Mesodermal cell (in vitro differentiated cells): Measurements from ENCODE around the gene PLA2G2D.

Experiments
- H3K27ac ChIP-seq: 2 replicates; pipeline ENCODE4 v1.7.0; 2013; ENCODE audit warnings: mild to moderate bottlenecking, low read depth, low read length, moderate library complexity; ENCODE audit not compliant: severe bottlenecking
- H3K36me3 ChIP-seq: 2 replicates; pipeline ENCODE4 v1.7.1; 2013; ENCODE audit warnings: mild to moderate bottlenecking, low read length, moderate library complexity; ENCODE audit not compliant: control insufficient read depth, insufficient read depth
- H3K4me1 ChIP-seq: one replicate; pipeline ENCODE4 v1.7.1; 2013; ENCODE audit warnings: mild to moderate bottlenecking, low read length; ENCODE audit not compliant: insufficient read depth, control insufficient read depth, poor library complexity, severe bottlenecking
- H3K4me3 ChIP-seq: 2 replicates; pipeline ENCODE4 v1.7.0; 2013; ENCODE audit warnings: low read length, control low read depth, mild to moderate bottlenecking; ENCODE audit not compliant: insufficient read depth, poor library complexity, severe bottlenecking; ENCODE audit errors: extremely low read depth
- H3K9me3 ChIP-seq: 2 replicates; pipeline ENCODE4 v1.7.1; 2013; ENCODE audit warnings: mild to moderate bottlenecking, low read length, moderate library complexity; ENCODE audit not compliant: control insufficient read depth
- WGBS, 2 experiments: methylation state at CpG; one replicate each; pipeline ENCODE4 v1.1.5; 2013; ENCODE audit warnings: missing lambda C conversion rate in 2 of 2; ENCODE audit not compliant: insufficient coverage in 2 of 2; 5-methylcytosine and 5-hydroxymethylcytosine counted together

Gene PLA2G2D

DNA sequence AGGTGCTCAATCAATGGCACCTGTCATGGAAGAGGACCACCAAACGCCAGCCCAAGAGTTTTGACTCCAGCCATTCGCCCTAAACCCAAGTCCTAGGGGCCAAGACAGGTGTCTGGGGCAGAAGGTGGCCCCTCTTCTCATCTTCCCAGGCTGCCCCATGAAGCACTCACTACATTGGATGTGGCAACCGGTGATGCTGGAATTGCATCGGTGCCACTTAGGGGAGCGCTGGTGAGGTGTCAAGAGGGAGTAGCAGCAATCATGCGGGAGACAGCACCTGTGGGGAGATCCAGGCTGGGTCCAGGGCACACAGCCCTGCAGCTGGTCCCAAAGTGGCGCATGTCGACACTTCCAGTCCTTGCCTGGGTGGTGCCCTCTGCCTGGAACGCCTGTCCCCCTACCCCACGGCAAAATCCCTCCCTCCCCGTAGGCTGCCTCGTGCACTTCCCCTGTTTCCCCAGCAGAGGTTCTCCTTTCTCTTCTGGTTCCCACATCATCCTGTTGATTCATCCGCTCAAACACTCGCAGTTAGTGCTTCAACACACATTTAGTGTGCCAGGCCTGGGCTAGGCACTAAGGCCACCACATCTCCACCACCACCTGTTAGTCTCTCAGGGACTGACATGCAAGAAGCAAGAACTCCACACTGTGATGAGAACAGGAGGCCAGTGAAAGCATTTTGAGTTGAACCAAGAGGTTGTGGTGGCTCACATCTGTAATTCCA lies 18.5 kb downstream of the PLA2G2D start:
- H3K9me3 ChIP-seq: peaks cover 18% of the 10 kb centered on the region
- no peaks in the 10 kb centered on the region for H3K36me3 ChIP-seq
- no peaks in the 10 kb centered on the region for H3K4me1 ChIP-seq
- 52 to 60% methylated on average over 10 to 13 of the region's 14 CpGs for WGBS, 2 experiments
- H3K27ac ChIP-seq: no peak overlapping the region
- no peak overlapping the region for H3K4me3 ChIP-seq

DNA sequence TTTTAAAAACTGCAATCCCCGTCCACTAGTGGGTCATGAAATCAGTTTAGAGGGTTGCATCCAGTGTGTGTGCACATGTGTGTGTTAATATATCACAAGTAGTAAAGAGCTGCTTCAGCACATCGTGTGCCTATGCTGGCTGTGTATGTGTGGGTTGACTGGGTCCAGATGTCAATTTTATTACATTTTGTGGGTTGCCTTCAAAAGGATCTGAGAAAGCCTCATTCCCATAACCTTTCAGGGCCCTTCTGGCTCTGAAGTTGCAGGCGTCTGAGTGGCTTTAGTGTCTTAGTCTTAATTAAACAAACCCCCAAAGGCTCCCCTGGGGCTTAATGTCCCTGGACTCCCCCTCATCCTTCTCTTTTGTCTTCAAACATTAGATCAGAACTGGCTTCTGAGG lies 19.8 kb downstream of the PLA2G2D start:
- Histone ChIP-seq H3K4me1 (no peaks in the 10 kb centered on the region), H3K4me3 (no peak overlapping the region), H3K36me3 (no peaks in the 10 kb centered on the region), H3K9me3 (peaks cover 23% of the 10 kb centered on the region), H3K27ac (no peak overlapping the region)
- 83 to 92% methylated on average over 1 to 2 of the region's 3 CpGs for WGBS, 2 experiments

DNA sequence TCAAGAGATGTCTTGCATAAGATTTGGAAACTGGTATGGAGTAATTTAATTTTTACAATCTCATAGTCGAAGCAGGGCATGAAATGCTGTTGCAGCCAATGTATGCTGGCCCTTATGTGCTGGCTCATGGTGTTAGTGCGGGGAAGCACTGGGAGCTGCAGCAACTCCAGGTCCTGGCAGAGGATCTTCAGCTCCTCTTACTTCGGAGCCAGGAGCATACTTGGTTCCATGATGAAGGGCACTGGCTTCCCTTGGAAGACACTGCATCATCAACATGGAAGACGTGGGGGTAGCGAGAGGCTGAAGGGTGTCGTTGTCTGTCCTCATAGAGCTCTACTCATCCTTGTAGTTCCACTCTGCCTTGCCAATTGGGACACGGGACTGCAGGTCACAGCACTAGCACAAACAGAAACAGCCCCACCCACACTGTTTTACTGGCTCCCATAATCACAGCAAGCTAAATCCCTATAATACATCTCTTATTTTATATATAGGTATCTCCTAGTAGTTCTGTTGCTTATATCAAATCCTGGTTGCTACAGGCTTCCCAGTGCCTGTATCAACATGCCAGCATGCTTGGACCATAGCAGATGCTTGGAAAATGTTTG lies 22.4 kb downstream of the PLA2G2D start:
- Histone ChIP-seq H3K27ac (no peak overlapping the region), H3K9me3 (peaks cover 23% of the 10 kb centered on the region), H3K4me3 (no peak overlapping the region), H3K36me3 (no peaks in the 10 kb centered on the region), H3K4me1 (no peaks in the 10 kb centered on the region)
- WGBS, 2 experiments: 78 to 94% methylated on average over 6 to 7 of the region's 7 CpGs

DNA sequence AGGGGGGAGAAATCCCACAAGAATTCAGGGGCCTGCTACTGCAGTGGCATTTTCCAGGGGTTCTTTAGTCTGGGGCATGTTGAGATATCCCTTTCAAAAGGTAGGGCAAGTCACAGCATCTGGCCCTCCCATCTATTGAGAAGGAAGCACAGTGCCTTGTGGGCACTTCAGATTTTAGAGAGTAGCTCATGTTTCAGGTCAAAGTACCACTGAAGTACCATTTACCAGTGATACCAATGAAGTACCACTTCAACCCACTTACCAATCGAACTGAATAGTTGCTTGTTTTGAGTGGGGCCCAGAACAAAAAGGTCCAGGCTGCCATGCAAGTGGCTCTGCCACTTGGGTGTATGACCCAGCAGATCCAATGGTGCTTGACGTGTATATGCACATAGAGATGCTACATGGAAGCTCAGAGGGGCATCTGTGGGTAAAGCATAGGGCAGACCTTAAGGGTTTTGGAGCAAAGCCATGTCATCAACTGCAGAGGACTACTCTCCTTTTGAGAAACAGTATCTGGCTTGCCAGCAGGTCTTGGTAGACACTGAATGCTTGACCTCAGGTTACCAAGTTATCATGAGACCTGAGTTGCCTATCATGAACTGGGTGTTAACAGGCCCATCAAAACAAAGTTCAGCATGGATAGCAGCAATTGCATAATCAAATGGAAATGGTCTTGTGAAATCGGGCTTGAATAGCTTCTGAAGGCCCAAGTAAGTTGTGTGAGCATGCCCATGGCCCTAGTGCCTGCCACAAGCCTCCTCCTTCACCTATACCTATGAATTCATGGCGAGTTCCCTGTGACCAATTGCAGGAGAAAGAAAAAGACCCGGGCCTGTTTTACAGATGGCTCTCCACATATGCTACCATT lies 23.5 kb downstream of the PLA2G2D start:
- H3K4me1 ChIP-seq: no peaks in the 10 kb centered on the region
- WGBS, 2 experiments: 72 to 79% methylated on average over 3 of the region's 5 CpGs
- H3K9me3 ChIP-seq: peaks cover 23% of the 10 kb centered on the region
- H3K36me3 ChIP-seq: no peaks in the 10 kb centered on the region
- H3K4me3 ChIP-seq: no peak overlapping the region
- H3K27ac ChIP-seq: no peak overlapping the region

DNA sequence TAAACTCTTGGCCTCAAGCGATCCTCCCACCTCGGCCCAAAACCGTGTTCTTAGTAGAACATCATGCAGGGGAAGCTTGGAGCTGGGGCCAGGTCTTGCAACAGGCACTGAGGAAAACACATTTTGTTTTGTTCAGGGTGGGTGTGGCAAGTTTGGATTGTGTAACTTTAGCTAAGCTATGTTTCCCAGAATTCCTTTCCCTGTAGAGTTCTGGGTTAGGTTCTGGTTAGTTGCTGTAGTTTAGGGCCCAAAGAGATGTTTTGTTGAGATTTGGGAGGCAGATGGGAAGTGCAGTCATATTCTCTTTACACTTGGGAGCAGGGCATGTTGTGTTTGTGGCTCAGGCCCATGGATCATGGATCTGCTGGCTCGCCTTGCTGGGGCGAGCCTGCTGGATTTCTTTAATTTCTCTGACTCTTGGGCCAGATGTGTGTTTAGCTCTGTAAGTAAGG lies 25.4 kb downstream of the PLA2G2D start:
- Histone ChIP-seq H3K4me3 (no peak overlapping the region), H3K36me3 (no peaks in the 10 kb centered on the region), H3K9me3 (peaks cover 23% of the 10 kb centered on the region), H3K4me1 (no peaks in the 10 kb centered on the region), H3K27ac (no peak overlapping the region)
- 93 to 95% methylated on average over 4 to 5 of the region's 5 CpGs for WGBS, 2 experiments

DNA sequence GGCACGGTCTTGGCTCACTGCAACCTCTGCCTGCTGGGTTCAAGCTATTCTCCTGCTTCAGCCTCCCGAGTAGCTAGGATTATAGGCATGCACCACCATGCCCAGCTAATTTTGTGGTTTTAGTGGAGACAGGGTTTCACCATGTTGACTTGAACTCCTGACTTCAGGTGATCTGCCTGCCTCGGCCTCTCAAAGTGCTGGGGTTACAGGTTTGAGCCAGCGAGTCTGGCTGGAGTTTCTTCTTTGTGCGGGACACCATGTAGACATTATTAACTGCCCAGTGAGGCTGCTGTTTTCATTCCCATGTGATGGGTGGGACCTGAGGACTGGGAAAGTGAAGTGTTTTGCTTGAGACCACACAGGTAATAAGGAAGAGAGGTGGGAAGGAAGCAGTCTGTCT lies 26.0 kb downstream of the PLA2G2D start:
- no peaks in the 10 kb centered on the region for H3K36me3 ChIP-seq
- H3K27ac ChIP-seq: no peak overlapping the region
- H3K9me3 ChIP-seq: peaks cover 23% of the 10 kb centered on the region
- H3K4me1 ChIP-seq: no peaks in the 10 kb centered on the region
- no peak overlapping the region for H3K4me3 ChIP-seq
- WGBS, 2 experiments: 74 to 90% methylated on average over 4 of the region's 5 CpGs

DNA sequence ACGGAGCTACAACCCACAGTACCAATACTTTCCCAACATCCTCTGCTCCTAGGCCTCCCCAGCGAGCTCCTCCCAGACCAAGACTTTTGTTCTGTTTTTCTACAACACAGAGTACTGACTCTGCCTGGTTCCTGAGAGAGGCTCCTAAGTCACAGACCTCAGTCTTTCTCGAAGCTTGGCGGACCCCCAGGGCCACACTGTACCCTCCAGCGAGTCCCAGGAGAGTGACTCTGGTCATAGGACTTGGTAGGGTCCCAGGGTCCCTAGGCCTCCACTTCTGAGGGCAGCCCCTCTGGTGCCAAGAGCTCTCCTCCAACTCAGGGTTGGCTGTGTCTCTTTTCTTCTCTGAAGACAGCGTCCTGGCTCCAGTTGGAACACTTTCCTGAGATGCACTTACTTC lies 28.7 kb downstream of the PLA2G2D start:
- WGBS, 2 experiments: 84 to 98% methylated on average over 5 to 6 of the region's 6 CpGs
- Histone ChIP-seq H3K4me1 (no peaks in the 10 kb centered on the region), H3K36me3 (no peaks in the 10 kb centered on the region), H3K27ac (no peak overlapping the region), H3K9me3 (peaks cover 4% of the 10 kb centered on the region), H3K4me3 (no peak overlapping the region)

DNA sequence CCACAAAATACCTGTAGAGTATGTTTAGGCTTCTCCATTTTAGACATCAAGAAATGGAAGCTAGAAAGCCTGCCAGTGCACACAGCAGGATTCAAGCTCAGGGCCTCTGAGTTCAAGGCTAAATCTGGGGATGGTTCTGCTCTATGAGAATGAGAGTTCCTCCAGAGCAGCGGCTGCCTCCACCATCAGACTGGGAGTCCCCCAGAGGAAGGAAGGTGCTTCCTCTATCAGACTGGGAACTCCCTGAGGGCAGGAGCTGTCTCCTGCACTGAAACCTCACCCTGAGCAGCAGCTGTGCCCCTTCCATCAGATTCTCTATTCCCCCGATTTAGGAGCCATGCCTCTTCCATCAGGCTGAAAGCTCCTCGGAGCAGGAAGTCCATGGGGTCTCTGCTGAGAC lies 29.2 kb downstream of the PLA2G2D start:
- Histone ChIP-seq H3K9me3 (no peaks in the 10 kb centered on the region), H3K4me3 (no peak overlapping the region)
- 93 to 100% methylated on average over 2 to 3 of the region's 3 CpGs for WGBS, 2 experiments

DNA sequence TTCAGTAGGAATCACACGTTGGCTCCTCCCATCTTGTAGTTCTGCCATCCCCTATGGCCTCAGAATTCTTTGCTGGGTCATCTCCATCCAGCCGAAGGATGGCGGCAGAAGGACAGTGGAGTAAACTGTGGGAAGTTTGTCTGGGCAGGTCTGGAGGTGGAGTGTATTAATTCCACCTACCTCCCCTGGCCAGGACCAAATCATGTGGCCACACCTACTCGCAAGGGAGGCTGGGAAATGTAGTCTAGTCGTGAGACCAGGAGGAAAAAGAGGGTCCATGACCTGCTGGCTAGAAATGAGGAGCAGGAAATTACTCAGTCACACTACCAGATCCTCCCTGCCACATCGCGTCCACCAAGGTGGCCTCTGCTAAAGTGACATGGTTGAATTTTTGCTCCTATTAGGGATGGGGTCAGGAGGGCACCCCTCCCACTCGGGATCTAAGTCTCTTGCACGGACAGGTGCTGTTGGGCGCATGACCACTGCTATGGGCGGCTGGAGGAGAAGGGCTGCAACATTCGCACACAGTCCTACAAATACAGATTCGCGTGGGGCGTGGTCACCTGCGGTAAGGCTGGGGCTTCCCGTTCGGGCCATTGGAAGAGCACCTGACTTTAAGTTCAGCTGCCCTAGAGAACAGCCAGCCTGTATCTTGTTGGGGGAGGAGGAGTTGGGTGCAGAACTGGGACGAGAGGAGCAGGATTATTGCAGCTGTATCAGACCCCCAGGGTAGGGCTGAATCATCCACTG lies 29.8 kb downstream of the PLA2G2D start:
- Histone ChIP-seq H3K27ac (no peak overlapping the region), H3K36me3 (no peaks in the 10 kb centered on the region), H3K4me3 (no peak overlapping the region), H3K4me1 (no peaks in the 10 kb centered on the region), H3K9me3 (no peaks in the 10 kb centered on the region)
- 90% methylated on average over 12 to 17 of the region's 19 CpGs for WGBS, 2 experiments

More for the DNA sequence above, 29.2 kb downstream of the PLA2G2D start:
- H3K4me1 ChIP-seq: no peaks in the 10 kb centered on the region
- no peaks in the 10 kb centered on the region for H3K36me3 ChIP-seq
- no peak overlapping the region for H3K27ac ChIP-seq

DNA sequence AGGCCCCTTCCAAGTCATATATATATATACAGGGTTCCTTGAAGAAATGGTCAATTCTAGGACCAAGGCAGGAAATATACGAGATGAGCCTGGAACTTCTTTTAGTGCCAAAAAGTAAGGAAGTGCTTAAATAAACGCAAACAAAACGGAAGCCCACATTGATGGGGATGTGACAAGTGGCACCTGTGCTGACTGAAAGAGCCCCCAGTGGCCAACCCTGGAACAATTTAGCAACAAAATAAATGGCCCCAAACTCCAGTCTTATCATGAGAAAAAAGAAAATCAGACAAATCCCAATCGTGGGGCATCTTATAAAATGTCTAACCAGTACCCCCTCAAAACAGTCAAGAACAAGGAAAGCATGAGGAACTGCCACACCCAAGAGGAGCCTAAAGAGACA lies 31.7 kb downstream of the PLA2G2D start:
- Histone ChIP-seq H3K4me3 (no peak overlapping the region), H3K36me3 (no peaks in the 10 kb centered on the region), H3K27ac (no peak overlapping the region), H3K4me1 (no peaks in the 10 kb centered on the region), H3K9me3 (no peaks in the 10 kb centered on the region)
- 80 to 86% methylated on average over 4 of the region's 4 CpGs for WGBS, 2 experiments
